HG03354 (cell line): ENCODE results near the gene SLC5A2.

Source experiments
- ATAC-seq: cut with Tn5 transposase; IDR thresholded peaks from one replicate; pipeline ENCODE4 v1.9.1; 2021; ENCODE audit warnings: mild to moderate bottlenecking; ENCODE audit not compliant: unreplicated experiment, poor library complexity, severe bottlenecking

Gene SLC5A2

DNA sequence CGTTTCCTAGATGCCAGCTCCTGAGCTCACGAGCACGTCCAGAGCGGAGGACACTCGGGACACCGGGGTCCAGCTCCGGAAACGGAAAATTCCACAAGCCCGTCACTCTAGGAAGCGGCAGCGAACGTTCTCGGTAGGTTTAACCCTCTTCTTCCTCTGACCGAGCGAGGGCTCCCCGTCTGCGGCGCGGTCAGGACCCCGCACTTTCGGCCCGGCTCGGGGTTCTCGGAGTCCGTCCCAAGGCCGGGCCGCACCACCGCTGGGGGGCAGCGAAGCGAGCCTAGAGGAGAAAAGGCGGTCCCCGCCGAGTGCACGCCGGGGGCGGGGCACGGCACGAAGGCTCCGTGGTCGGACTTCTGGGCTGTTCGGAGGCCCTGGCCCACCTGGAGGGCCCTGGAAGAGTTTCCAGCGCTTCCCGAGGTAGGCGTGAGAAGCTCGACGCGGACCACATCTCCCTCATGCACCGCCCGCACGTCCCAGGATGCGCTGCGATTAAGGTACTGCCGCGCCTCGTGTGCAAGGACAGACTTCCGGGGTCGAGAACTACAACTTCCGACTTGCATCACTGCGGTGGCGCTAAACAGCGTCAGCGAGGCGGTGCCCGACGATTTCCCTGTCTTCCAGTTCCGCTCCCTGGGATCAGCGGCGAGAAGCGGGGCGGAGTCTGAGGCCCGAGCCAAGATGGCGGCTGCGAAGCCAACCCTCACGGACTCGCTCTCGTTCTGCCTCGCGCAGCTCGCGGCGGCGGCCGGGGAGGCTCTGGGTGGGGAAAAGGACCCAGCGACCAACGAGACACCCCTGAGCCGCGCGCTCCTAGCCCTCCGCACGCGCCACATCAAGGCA lies 23.9 kb upstream of the SLC5A2 start, which contains the start of gene ARMC5:
TSS of gene ARMC5 (plus strand) at position 658 of the 843 bp plus-strand sequence. CDS start at position 682, 24 bp downstream.
- peak; percentile 75 for ATAC-seq

DNA sequence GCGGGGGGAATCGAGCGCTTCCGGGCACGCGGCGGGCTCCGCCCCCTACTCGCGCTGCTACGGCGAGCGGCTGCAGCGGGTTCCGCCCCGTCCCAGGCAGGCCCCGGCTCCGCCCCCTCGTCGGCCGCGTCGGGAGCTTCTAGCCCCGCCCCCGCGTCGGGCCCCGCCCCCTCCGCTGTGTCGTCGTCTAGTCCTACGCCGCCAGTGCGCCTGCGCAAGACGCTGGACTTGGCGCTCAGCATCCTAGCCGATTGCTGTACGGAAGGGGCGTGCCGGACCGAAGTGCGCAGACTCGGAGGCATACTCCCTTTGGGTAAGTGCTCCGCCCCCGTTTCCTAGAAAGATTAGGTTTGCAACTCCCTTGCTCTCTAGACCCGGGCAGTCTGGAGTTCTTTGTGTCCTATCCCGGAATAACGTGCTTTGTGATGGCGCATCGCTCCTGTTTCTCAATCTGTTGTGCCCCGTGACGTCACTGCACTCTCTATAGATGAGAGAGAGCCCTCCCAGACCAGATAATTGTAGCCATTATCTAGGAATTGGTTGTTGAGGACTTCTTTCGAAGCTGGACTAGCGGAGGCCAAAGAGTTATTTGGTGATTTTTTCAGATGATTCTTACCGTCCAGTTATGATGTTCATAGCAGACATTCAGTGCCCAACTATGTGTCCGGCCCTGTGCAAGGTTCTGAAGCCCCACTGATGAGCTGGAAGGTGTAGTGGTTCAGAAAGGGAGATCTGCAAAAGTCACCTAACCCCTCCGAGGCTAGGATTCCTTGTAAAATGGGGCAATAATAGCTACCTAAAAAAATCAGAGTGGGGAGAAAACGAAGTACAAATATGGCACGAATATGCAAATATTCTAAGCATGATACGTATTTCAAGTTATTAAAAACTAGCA lies 23.0 kb upstream of the SLC5A2 start:
- ATAC-seq = peak; percentile 71

DNA sequence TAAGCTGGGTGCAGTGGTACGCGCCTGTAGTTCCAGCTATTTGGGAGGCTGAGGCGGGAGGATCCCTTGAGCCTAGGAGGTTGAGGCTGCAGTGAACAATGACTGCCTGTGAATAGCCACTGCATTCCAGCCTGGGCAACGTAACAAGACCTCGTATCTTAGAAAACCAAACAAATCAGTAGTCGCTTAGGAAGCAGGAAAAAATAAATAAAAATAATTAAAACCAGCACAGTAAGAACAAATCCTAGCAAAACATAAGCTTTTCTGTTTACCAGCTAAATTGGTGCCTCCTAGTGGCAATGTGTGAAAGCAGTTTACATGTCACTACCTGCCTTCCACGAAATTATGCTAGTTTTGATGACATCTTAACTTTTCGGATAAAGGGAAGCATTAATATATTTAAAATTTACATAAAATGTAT lies 22.3 kb upstream of the SLC5A2 start:
- no peak for ATAC-seq

DNA sequence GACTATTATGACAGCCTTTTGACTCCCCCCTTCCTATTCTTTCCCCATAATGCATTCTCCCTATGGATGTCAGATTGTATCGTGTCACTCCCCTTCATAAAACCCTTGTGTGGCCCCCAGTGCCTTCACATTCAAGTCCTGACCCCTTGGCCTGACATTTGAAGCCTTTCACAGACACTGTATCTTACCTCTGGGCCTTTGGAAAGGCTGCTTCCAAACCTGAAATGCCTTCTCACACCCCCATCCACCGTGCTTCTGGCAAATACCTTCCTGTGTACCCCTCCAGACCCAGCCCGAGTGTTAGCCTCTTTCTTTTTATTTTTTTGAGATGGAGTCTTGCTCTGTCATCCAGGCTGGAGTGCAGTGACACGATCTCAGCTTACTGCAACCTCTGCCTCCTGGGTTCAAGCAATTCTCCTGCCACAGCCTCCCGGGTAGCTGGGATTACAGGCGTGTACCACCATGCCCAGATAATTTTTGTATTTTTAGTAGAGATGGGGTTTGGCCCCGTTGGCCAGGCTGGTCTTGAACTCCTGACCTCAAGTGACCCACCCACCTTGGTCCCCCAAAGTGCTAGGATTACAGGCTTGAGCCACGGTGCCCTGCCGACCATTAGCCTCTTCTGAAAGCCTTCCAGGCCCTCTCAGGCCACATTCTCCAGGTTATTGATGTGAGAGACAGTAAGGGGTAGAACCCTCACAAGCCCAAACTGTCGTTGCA lies 21.6 kb upstream of the SLC5A2 start:
- no peak for ATAC-seq

DNA sequence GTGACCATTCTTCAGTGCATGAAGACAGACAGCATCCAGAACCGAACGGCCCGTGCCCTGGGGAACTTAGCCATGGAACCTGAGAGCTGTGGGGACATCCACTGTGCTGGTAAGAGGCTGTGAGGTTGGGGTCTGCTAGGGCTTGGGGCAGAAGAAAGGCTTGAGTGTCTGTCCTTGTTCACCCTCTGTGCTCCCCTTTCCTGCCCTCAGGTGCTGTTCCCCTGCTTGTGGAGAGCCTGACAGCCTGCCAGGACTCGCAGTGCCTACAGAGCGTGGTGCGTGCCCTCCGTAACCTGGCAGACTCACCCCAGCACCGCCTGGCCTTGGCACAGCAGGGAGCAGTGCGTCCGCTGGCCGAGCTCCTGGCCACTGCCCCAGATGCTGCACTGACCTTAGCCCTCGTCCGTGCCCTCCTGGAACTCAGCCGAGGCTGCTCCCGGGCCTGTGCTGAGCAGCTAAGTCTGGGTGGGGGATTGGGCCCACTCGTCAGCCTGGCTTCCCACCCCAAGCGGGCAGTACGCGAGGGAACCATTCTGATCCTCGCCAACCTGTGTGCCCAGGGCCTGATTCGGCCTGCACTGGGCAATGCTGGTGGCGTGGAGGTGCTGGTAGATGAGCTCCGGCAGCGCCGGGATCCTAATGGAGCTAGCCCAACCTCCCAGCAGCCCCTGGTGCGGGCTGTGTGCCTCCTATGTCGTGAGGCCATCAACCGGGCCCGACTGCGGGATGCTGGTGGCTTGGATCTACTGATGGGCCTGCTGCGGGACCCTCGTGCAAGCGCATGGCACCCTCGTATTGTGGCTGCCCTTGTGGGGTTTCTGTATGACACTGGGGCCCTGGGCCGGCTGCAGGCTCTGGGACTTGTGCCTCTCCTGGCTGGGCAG lies 20.8 kb upstream of the SLC5A2 start:
- ATAC-seq = no peak

DNA sequence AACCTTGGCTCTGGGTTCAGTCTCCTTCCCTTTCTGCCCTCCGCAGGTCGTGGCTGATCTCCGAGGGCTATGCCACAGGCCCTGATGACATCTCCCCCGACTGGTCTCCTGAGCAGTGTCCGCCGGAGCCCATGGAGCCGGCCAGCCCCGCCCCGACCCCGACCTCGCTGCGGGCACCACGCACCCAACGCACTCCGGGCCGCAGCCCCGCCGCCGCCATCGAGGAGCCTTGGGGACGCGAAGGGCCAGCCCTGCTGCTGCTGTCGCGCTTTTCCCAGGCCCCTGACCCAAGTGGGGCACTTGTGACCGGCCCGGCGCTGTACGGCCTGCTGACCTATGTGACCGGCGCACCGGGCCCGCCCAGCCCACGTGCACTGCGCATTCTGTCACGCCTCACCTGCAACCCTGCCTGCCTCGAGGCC lies 18.6 kb upstream of the SLC5A2 start:
- ATAC-seq = no peak

DNA sequence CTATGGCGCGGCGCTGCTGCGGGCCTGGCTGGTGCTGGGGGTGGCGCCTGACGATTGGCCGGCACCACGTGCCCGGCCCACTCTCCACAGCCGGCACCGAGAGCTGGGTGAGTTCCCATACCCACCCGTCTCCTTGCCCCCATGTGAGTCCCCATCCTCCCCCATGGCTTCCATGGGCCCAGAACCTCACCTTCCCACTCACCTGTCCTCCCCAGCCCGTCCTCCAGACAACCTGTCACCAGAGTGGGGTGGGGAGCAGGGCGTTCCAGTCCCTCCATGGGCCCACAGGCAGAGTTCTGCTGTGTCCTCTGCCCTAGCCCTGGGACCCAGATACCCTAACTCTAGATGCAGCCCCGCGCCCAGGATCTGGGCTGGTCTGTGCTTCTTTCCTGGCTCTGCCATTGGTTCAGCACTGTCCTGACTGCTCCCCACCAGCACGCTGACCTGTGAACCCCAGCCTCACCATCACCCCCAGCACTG lies 18.1 kb upstream of the SLC5A2 start:
- ATAC-seq = no peak

DNA sequence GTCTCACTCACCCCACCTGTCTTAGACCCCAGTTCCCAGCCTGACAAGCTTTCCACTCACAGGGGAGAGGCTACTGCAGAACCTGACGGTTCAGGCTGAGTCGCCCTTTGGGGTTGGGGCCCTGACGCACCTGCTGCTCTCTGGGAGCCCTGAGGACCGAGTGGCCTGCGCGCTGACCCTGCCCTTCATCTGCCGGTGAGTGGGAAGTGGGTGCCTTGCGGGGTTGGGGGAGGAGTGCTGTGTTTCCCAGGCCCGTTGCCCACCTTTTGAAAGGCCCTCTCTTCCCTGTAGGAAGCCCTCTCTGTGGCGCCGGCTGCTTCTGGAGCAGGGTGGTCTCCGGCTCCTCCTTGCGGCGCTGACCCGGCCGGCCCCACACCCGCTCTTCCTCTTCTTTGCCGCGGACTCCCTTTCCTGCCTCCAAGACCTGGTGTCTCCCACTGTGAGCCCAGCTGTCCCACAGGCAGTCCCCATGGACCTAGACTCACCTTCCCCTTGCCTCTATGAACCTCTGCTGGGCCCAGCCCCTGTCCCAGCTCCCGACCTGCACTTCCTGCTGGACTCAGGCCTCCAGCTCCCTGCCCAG lies 17.0 kb upstream of the SLC5A2 start:
- ATAC-seq = no peak

DNA sequence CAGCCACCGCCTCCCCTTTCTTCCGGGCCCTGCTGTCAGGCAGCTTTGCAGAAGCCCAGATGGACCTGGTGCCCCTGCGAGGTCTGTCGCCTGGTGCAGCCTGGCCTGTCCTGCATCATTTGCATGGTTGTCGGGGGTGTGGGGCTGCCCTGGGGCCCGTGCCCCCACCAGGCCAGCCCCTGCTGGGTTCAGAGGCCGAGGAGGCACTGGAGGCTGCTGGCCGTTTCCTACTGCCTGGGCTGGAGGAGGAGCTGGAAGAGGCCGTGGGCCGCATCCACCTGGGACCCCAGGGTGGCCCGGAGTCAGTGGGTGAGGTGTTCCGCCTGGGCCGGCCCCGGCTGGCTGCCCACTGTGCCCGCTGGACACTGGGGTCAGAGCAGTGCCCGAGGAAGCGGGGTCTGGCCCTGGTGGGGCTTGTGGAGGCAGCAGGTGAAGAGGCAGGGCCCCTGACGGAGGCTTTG lies 16.5 kb upstream of the SLC5A2 start:
- no peak for ATAC-seq

DNA sequence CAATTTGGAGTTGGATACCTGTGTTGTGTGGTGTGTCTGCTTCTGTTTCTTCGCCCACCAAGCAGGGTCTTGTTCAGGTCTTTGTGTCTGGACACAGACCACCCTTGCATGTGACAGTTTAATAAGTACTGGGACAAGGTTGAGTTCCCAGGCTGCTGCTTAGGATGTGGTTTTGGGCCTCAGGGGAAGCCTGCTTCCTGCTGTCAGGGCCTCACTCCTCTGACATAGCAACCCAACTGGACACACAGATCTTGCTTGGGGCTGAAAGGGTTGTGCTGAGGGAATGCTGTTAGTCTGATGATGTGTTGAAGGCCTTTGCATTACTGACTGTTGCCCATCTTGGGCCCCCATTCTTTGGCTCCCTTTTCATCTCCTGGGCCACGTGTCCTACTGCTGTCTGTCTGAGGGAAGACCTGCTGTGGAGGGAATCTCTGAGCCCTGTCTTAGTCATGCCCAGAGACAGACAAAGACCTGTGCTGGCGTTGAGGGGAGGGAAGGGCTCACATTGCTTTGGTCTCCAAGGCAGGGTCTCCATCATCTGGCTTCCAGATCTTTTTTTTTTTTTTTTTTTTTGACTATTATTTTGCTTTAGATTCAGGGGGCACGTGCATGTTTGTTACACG lies 15.7 kb upstream of the SLC5A2 start:
- ATAC-seq = peak; percentile 82

DNA sequence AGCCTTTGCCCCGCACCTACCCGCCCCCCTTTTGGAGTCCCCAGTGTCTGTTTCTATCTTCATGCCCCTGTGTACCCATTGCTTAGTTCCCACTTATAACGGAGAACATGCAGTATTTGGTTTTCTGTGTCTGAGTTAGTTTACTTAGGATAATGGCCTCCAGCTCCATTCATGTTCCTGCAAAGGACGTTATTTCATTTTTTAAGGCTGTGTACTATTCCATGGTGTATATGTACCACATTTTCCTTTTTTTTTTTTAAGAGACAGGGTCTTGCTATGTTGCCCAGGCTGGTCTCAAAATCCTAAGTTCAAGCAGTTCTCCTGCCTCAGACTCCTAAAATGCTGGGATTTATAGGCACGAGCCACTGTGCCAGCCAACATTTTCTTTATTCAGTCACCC lies 15.1 kb upstream of the SLC5A2 start:
- no peak for ATAC-seq

DNA sequence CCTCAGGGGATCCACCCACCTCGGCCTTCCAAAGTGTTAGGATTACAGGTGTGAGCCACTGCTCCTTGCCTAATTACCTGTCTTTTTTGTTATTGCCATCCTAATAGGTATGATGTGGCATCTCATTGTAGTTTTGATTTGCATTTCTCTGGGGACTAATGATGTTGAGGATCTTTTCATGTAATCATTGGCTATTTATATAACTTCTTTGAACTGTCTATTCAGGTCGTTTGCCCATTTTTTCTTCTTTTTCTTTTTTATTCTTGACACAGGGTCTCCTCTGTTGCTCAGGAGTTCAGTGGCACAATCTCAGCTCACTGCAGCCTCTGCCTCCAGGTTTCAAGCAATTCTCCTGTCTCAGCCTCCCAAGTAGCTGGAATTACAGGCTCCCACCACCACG lies 12.3 kb upstream of the SLC5A2 start:
- no peak for ATAC-seq

DNA sequence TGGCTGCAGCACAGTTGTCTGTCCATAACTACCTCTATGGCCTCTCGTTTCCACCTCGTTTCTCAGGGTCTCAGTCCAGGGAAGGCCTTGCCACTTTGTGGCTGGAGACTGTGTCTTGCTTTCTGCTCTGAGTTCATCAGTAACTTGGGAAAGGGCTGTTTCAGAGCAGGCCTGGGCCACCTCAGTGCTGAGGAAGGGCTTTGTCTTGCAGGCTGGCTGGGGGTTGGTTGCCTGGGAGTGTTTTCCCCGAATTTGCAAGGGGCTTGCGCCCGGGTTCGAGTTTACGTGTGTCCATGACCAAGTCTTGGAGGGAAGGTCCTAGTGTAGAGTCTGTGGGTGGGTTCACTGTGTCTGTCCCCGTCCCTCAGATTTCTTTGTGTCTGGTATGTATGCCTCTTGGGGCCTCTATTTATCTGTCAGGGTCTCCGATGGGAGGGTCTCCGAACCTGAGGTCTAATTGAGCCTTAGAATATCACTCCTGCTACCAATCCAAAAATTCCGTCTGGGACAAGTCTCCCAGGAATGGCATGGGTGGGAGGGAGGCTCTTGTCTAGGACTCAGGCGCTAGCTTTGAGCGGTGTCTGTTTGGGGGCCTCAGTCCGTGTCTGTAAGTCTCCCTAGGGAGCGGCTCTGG lies 11.6 kb upstream of the SLC5A2 start:
- ATAC-seq = no peak

DNA sequence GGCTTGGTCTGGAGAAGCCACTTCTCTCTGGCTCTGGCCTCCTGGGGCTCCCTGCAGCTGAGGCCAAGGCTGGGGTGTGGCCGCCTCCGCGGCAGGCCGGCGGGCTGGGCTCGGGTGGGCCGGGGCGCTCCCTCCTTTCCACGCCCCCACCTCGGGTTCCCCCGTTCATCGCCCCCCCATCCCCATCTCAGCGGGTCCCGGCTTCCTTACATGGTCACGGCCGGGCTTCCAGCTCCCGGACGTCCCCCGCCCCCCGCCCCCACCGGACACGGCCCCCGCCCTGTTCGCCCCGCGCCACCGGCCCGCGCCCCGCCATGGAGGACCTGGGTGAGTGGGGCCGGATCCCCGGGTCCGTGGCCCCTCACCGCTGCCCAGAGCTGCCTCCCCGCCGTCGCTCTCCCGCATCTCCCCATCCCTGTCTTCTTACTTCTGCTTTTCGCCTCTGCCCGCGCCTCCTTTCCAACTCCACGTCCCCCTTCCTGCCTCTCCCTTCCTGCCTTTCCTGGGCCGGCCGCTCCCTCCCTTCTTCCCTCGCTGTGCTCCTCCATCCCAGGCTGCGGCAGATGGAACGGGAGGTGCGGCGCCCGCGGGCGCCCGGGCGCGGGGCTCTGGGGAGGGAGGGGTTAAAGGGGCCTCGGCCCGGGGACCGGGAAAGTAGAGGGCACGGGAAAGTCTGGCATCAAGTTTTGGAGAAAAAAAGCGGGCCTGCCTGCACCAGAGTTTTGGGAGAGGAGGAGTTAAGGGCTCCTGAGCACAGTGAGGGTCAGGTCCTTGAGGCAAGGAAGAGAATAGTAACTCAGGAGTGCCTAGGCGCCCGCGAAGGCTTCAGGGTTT lies 10.8 kb upstream of the SLC5A2 start, which contains the start of gene TGFB1I1:
TSS of gene TGFB1I1 (plus strand) at position 278 of the 834 bp plus-strand sequence. CDS start at position 315, 37 bp downstream.
- ATAC-seq = no peak

DNA sequence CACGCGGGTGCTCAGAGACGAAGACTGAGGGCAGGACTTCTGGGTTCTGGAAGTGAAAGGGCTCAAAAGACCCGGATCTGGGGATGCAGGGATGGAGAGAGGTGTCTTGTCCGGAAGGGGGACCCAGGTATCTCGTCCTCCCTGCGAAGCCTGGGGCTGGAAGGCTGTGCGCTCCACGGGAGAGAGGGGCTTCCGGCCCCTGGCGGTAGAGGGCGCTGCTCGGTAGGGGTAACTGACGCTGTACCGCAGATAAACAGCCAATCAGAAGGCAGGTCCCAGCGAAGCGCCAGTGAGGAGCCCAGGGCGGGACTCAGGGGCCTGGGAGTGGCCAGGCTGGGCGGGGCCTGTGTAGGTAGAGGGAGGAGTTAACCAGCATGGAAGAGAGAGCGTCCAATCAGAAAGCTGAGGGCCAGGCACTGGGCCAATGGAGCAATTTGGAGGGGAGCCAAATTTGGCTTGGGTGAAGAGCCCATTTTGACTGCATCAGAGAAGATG lies 10.2 kb upstream of the SLC5A2 start:
- peak; percentile 47 for ATAC-seq

DNA sequence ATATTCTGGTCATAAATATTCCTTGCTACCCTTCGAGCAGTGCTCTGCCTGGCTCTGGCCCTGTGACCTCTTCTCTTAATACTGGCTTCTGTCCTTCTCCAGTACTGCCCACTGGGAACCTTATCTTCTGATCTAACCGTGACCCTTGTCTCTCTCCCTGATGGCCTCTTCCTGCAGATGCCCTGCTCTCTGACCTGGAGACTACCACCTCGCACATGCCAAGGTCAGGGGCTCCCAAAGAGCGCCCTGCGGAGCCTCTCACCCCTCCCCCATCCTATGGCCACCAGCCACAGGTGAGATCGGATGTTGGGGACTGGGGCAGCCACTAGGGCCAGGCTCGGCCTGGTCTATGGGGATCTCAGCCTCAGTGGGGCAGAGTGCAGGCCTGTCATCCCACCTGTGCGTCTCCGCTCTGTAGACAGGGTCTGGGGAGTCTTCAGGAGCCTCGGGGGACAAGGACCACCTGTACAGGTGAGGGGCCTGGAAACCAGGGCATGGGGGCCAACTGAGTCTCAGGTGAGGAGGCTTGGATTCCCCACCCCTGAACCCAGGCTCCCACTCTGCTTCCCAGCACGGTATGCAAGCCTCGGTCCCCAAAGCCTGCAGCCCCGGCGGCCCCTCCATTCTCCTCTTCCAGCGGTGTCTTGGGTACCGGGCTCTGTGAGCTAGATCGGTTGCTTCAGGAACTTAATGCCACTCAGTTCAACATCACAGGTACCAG lies 9.5 kb upstream of the SLC5A2 start:
- no peak for ATAC-seq
